GM21515 (cell line): ENCODE results near the gene ENDOG.

Experiments used
- ATAC-seq: cut with Tn5 transposase; IDR thresholded peaks from one replicate; pipeline ENCODE4 v1.9.1; 2021; ENCODE audit not compliant: unreplicated experiment

ENDOG gene

GRCh38 chr9:128798896-128799295, 19.4 kb upstream of the ENDOG start:
- no peak for ATAC-seq

GRCh38 chr9:128800061-128800460, 18.2 kb upstream of the ENDOG start:
- no peak for ATAC-seq

GRCh38 chr9:128802482-128802881, 15.8 kb upstream of the ENDOG start:
- no peak for ATAC-seq

GRCh38 chr9:128805661-128806060, 12.6 kb upstream of the ENDOG start:
- ATAC-seq: no peak

- no peak for ATAC-seq
Measured at GRCh38 chr9:128807827-128808226, 10.5 kb upstream of the ENDOG start.

GRCh38 chr9:128808543-128808942, 9.8 kb upstream of the ENDOG start:
- ATAC-seq: no peak

GRCh38 chr9:128809036-128809599, 9.2 kb upstream of the ENDOG start:
- ATAC-seq: no peak

- no peak for ATAC-seq
Measured at GRCh38 chr9:128809831-128810230, 8.5 kb upstream of the ENDOG start.

- no peak for ATAC-seq
Measured at GRCh38 chr9:128810873-128811272, 7.4 kb upstream of the ENDOG start.

- ATAC-seq: peak; percentile 21
Measured at GRCh38 chr9:128818839-128819715, 777 bp downstream of the ENDOG start.

GRCh38 chr9:128819716-128820664, 1.7 kb downstream of the ENDOG start:
- no peak for ATAC-seq

GRCh38 chr9:128820665-128821583, 2.6 kb downstream of the ENDOG start:
- ATAC-seq: no peak

GRCh38 chr9:128821584-128822406, 3.5 kb downstream of the ENDOG start:
- ATAC-seq: no peak

GRCh38 chr9:128822407-128823042, 4.2 kb downstream of the ENDOG start:
- no peak for ATAC-seq

GRCh38 chr9:128823362-128823902, 5.1 kb downstream of the ENDOG start:
- no peak for ATAC-seq

GRCh38 chr9:128823903-128824406, 5.7 kb downstream of the ENDOG start:
- no peak for ATAC-seq

GRCh38 chr9:128824911-128825310, 6.6 kb downstream of the ENDOG start:
- no peak for ATAC-seq

GRCh38 chr9:128825923-128826700, 7.8 kb downstream of the ENDOG start:
- ATAC-seq: no peak
